ENCODE results near the gene PARD3B.
A peak's percentile ranks its signal among the peaks of the same experiment; 100 is the strongest.

PARD3B gene

GRCh38 chr2:204897561-204897960 is 352.3 kb downstream of the PARD3B start:
- DNase-seq (ENCODE audit: low read depth), result no peak

- no peak for DNase-seq (ENCODE audit: low read depth)
Measured at GRCh38 chr2:204898928-204899640, 353.8 kb downstream of the PARD3B start.

GRCh38 chr2:204899983-204900382 is 354.7 kb downstream of the PARD3B start:
- no peak for DNase-seq (ENCODE audit: low read depth)

GRCh38 chr2:204900487-204900886 is 355.2 kb downstream of the PARD3B start:
- DNase-seq (ENCODE audit: low read depth), result no peak

- peak; percentile 7 for DNase-seq (ENCODE audit: low read depth)
Measured at GRCh38 chr2:204900910-204901309, 355.6 kb downstream of the PARD3B start.

- DNase-seq (ENCODE audit: low read depth), result no peak
Measured at GRCh38 chr2:204901591-204901990, 356.3 kb downstream of the PARD3B start.

- DNase-seq (ENCODE audit: low read depth), result no peak
Measured at GRCh38 chr2:204909791-204910190, 364.5 kb downstream of the PARD3B start.

- DNase-seq (ENCODE audit: low read depth), result no peak
Measured at GRCh38 chr2:204913312-204913711, 368.0 kb downstream of the PARD3B start.

- DNase-seq (ENCODE audit: low read depth), result no peak
Measured at GRCh38 chr2:204913854-204914464, 368.7 kb downstream of the PARD3B start.

- no peak for DNase-seq (ENCODE audit: low read depth)
Measured at GRCh38 chr2:204914708-204915107, 369.4 kb downstream of the PARD3B start.

GRCh38 chr2:204917089-204917701 is 371.9 kb downstream of the PARD3B start:
- no peak for DNase-seq (ENCODE audit: low read depth)

- DNase-seq (ENCODE audit: low read depth), result no peak
Measured at GRCh38 chr2:204920776-204921175, 375.5 kb downstream of the PARD3B start.

GRCh38 chr2:204923957-204924356 is 378.7 kb downstream of the PARD3B start:
- DNase-seq (ENCODE audit: low read depth), result no peak

GRCh38 chr2:204931562-204931961 is 386.3 kb downstream of the PARD3B start:
- DNase-seq (ENCODE audit: low read depth), result peak; percentile 1

- no peak for DNase-seq (ENCODE audit: low read depth)
Measured at GRCh38 chr2:204933735-204934374, 388.6 kb downstream of the PARD3B start.

- DNase-seq (ENCODE audit: low read depth), result no peak
Measured at GRCh38 chr2:204944927-204945326, 399.7 kb downstream of the PARD3B start.

GRCh38 chr2:204945376-204945775 is 400.1 kb downstream of the PARD3B start:
- DNase-seq (ENCODE audit: low read depth), result no peak

GRCh38 chr2:204946892-204947291 is 401.6 kb downstream of the PARD3B start:
- DNase-seq (ENCODE audit: low read depth), result no peak

GRCh38 chr2:204947405-204947804 is 402.1 kb downstream of the PARD3B start:
- DNase-seq (ENCODE audit: low read depth), result no peak

GRCh38 chr2:204948024-204948763 is 402.9 kb downstream of the PARD3B start:
- DNase-seq (ENCODE audit: low read depth), result no peak

GRCh38 chr2:204948822-204949221 is 403.5 kb downstream of the PARD3B start:
- no peak for DNase-seq (ENCODE audit: low read depth)

GRCh38 chr2:204950695-204951346 is 405.5 kb downstream of the PARD3B start:
- DNase-seq (ENCODE audit: low read depth), result peak; percentile 53

Measured in iris pigment epithelial cell (primary cell).